DOHH2 (cell line): ENCODE measurements around the gene SGCD.

Experiments used
- H3F3A ChIP-seq: fragments of 200-600 bp; sonication (generic), shearing (Covaris generic); 2 replicates; pipeline ENCODE4 v1.6.0; 2016; ENCODE audit warnings: antibody characterized with exemption, mild to moderate bottlenecking; ENCODE audit not compliant: control insufficient read depth, insufficient read depth
- H3K27ac ChIP-seq: fragments of 200-600 bp; sonication (generic); 2 replicates; pipeline ENCODE4 v1.5.1; 2014; ENCODE audit warnings: low read depth, mild to moderate bottlenecking, low read length, moderate library complexity
- H3K27me3 ChIP-seq: fragments of 200-600 bp; sonication (generic); 2 replicates; pipeline ENCODE4 v1.6.1; 2014; ENCODE audit warnings: mild to moderate bottlenecking, low read length, mixed read lengths; ENCODE audit not compliant: control insufficient read depth
- H3K36me3 ChIP-seq: fragments of 200-600 bp; sonication (generic); 2 replicates; pipeline ENCODE4 v1.6.1; 2014; ENCODE audit warnings: mild to moderate bottlenecking, low read length, moderate library complexity, mixed read lengths; ENCODE audit not compliant: control insufficient read depth
- H3K4me1 ChIP-seq: fragments of 200-600 bp; sonication (generic); 2 replicates; pipeline ENCODE4 v1.6.1; 2014; ENCODE audit warnings: mild to moderate bottlenecking, low read length, mixed read lengths; ENCODE audit not compliant: control insufficient read depth
- H3K4me2 ChIP-seq: fragments of 200-600 bp; sonication (generic); 2 replicates; pipeline ENCODE4 v1.6.0; 2014; ENCODE audit warnings: mild to moderate bottlenecking, low read length, moderate library complexity
- H3K4me3 ChIP-seq: fragments of 200-600 bp; sonication (generic); 2 replicates; pipeline ENCODE4 v1.5.1; 2014; ENCODE audit warnings: mild to moderate bottlenecking, low read length, mixed read lengths
- H3K79me2 ChIP-seq: fragments of 200-600 bp; sonication (generic); 2 replicates; pipeline ENCODE4 v1.6.1; 2014; ENCODE audit warnings: mild to moderate bottlenecking, low read length, mixed read lengths; ENCODE audit not compliant: control insufficient read depth
- H3K9me2 ChIP-seq: fragments of 200-600 bp; sonication (generic); replicated peaks from 2 replicates; pipeline ENCODE4 v1.6.1; 2014; ENCODE audit warnings: mild to moderate bottlenecking, low read length, mixed read lengths; ENCODE audit not compliant: control insufficient read depth
- H3K9me3 ChIP-seq: fragments of 200-600 bp; sonication (generic); 2 replicates; pipeline ENCODE4 v1.6.1; 2014; ENCODE audit warnings: antibody characterized with exemption, low read length, mixed read lengths; ENCODE audit not compliant: control insufficient read depth, insufficient read depth
- H4K20me1 ChIP-seq: fragments of 200-600 bp; sonication (generic); 2 replicates; pipeline ENCODE4 v1.6.0; 2014; ENCODE audit warnings: low read depth, mild to moderate bottlenecking, antibody characterized with exemption, low read length, moderate library complexity; ENCODE audit not compliant: control insufficient read depth, insufficient read depth
- CTCF ChIP-seq: fragments of 200-600 bp; sonication (generic); IDR thresholded peaks from one replicate; pipeline ENCODE4 v1.5.1; 2014; ENCODE audit warnings: antibody characterized with exemption, mild to moderate bottlenecking, low read depth, low read length; ENCODE audit not compliant: poor library complexity, severe bottlenecking
- EZH2phosphoT487 ChIP-seq: fragments of 200-600 bp; sonication (generic); IDR thresholded peaks from 2 replicates; pipeline ENCODE4 v1.6.1; 2017; ENCODE audit warnings: borderline replicate concordance, mild to moderate bottlenecking, antibody characterized with exemption, low read length, moderate library complexity, mixed read lengths

SGCD gene

GRCh38 chr5:156378159-156378558 is 51.2 kb downstream of the SGCD start:
- H4K20me1 ChIP-seq: no peaks in the 10 kb centered on the region
- no peaks in the 10 kb centered on the region for H3K9me2 ChIP-seq
- H3K4me3 ChIP-seq: no peak overlapping the region
- peaks cover 11% of the 10 kb centered on the region; the same call in 1 of the 2 replicates for H3K4me1 ChIP-seq
- H3K9me3 ChIP-seq: no peaks in the 10 kb centered on the region
- H3K79me2 ChIP-seq: no peaks in the 10 kb centered on the region
- no peaks in the 10 kb centered on the region for H3K36me3 ChIP-seq
- no peaks in the 10 kb centered on the region for H3F3A ChIP-seq
- no peak for TF ChIP-seq EZH2phosphoT487
- TF ChIP-seq CTCF: no peak
- H3K27me3 ChIP-seq: peaks cover 9% of the 10 kb centered on the region
- no peak overlapping the region for H3K27ac ChIP-seq
- no peak overlapping the region for H3K4me2 ChIP-seq

GRCh38 chr5:156379206-156379605 is 52.2 kb downstream of the SGCD start:
- no peak for TF ChIP-seq CTCF
- Histone ChIP-seq H3K9me3 (no peaks in the 10 kb centered on the region), H3K4me1 (peaks cover 11% of the 10 kb centered on the region; the same call in 1 of the 2 replicates), H3K79me2 (no peaks in the 10 kb centered on the region), H3K4me3 (no peak overlapping the region), H4K20me1 (no peaks in the 10 kb centered on the region), H3F3A (no peaks in the 10 kb centered on the region), H3K27me3 (peaks cover 9% of the 10 kb centered on the region), H3K36me3 (no peaks in the 10 kb centered on the region), H3K4me2 (no peak overlapping the region), H3K27ac (no peak overlapping the region), H3K9me2 (no peaks in the 10 kb centered on the region)

- Histone ChIP-seq H3K9me3 (no peaks in the 10 kb centered on the region), H3K79me2 (no peaks in the 10 kb centered on the region), H3K4me2 (no peak overlapping the region), H3K4me1 (0 out of 2 replicates have a peak, but pooled peaks cover 4% of the 10 kb centered on the region), H3K27me3 (peaks cover 5% of the 10 kb centered on the region; the same call in 1 of the 2 replicates), H3K36me3 (no peaks in the 10 kb centered on the region), H3K4me3 (no peak overlapping the region), H3K27ac (no peak overlapping the region), H4K20me1 (no peaks in the 10 kb centered on the region), H3K9me2 (no peaks in the 10 kb centered on the region), H3F3A (no peaks in the 10 kb centered on the region)
- no peak for TF ChIP-seq CTCF
- no peak for TF ChIP-seq EZH2phosphoT487
Measured at GRCh38 chr5:156380848-156381247, 53.9 kb downstream of the SGCD start.
